NCI-H1105 treated with DMSO at 0.1 percent for 48 hours (cell line): ENCODE data around the gene NSF.
"Not testable (repeated sequence)": the region's sequence is repeated elsewhere in the genome, so short reads cannot be mapped to it uniquely, and the experiment has no call there.

ENCODE experiments used
- DNase-seq: peaks from one replicate; lab custom pipeline; 2025; lab: John Stamatoyannopoulos, UW

NSF gene

GRCh38 chr17:46756081-46756735 is 165.7 kb downstream of the NSF start:
- DNase-seq, result no peak

GRCh38 chr17:46756861-46757260 is 166.4 kb downstream of the NSF start:
- no peak for DNase-seq

- DNase-seq, result not testable (repeated sequence)
Measured at GRCh38 chr17:46757588-46757987, 167.1 kb downstream of the NSF start.

- no peak for DNase-seq
Measured at GRCh38 chr17:46758614-46759013, 168.1 kb downstream of the NSF start.

GRCh38 chr17:46759141-46759540 is 168.7 kb downstream of the NSF start:
- DNase-seq, result no peak

- DNase-seq, result no peak
Measured at GRCh38 chr17:46763416-46763815, 172.9 kb downstream of the NSF start.

GRCh38 chr17:46764000-46764708 is 173.7 kb downstream of the NSF start:
- DNase-seq, result no peak

- DNase-seq, result peak; percentile 46
Measured at GRCh38 chr17:46764709-46765401, 174.4 kb downstream of the NSF start.

- DNase-seq, result no peak
Measured at GRCh38 chr17:46765453-46765852, 175.0 kb downstream of the NSF start.

- DNase-seq, result no peak
Measured at GRCh38 chr17:46766493-46767491, 176.3 kb downstream of the NSF start.

- no peak for DNase-seq
Measured at GRCh38 chr17:46768540-46768870, 178.0 kb downstream of the NSF start.

GRCh38 chr17:46768896-46769295 is 178.4 kb downstream of the NSF start:
- not testable (repeated sequence) for DNase-seq

GRCh38 chr17:46769531-46770438 is 179.3 kb downstream of the NSF start:
- DNase-seq, result no peak

GRCh38 chr17:46770439-46770817 is 180.0 kb downstream of the NSF start:
- no peak for DNase-seq

- no peak for DNase-seq
Measured at GRCh38 chr17:46770818-46771560, 180.5 kb downstream of the NSF start.

- no peak for DNase-seq
Measured at GRCh38 chr17:46771561-46772474, 181.3 kb downstream of the NSF start.

- DNase-seq, result peak; percentile 78
Measured at GRCh38 chr17:46772475-46773220, 182.2 kb downstream of the NSF start.

GRCh38 chr17:46773221-46773605 is 182.7 kb downstream of the NSF start:
- no peak for DNase-seq
